Suppressor macrophage (primary cell): ENCODE measurements around the gene SPATA3.

ENCODE experiments used
- DNase-seq, 4 experiments: peaks; one replicate each; pipeline ENCODE4 v3.0.0-alpha.2; 2020 to 2022

The SPATA3 gene

GRCh38 chr2:230968921-230969658 is 26.8 kb upstream of the SPATA3 start:
- DNase-seq: no peak

GRCh38 chr2:230969659-230970015 is 26.3 kb upstream of the SPATA3 start:
- no peak for DNase-seq

GRCh38 chr2:230972046-230972445 is 23.9 kb upstream of the SPATA3 start:
- no peak for DNase-seq

- DNase-seq: peak in 3 of 4 experiments; percentile 25 to 45 (median 33)
These were observed 21.6 kb upstream of the SPATA3 start for GRCh38 chr2:230974096-230974913.

- DNase-seq: no peak
These were observed 20.0 kb upstream of the SPATA3 start for GRCh38 chr2:230975927-230976326.

GRCh38 chr2:230976671-230977171 is 19.2 kb upstream of the SPATA3 start:
- no peak for DNase-seq

- peak in 2 of 4 experiments; percentile 22 to 28 for DNase-seq
These were observed 15.5 kb upstream of the SPATA3 start for GRCh38 chr2:230980468-230980867.

GRCh38 chr2:230981704-230982103 is 14.2 kb upstream of the SPATA3 start:
- no peak for DNase-seq

- DNase-seq: no peak
These were observed 13.8 kb upstream of the SPATA3 start for GRCh38 chr2:230982126-230982525.

- DNase-seq: no peak
These were observed 13.4 kb upstream of the SPATA3 start for GRCh38 chr2:230982528-230982927.

- peak in 1 of 4 experiments; percentile 3 for DNase-seq
These were observed 12.4 kb upstream of the SPATA3 start for GRCh38 chr2:230983566-230983965.

GRCh38 chr2:230984393-230985220 is 11.3 kb upstream of the SPATA3 start:
- no peak for DNase-seq

GRCh38 chr2:230985519-230986231 is 10.2 kb upstream of the SPATA3 start:
- peak in 3 of 4 experiments; percentile 15 to 34 (median 29) for DNase-seq

- no peak for DNase-seq
These were observed 9.3 kb upstream of the SPATA3 start for GRCh38 chr2:230986520-230987136.

GRCh38 chr2:230987137-230988020 is 8.5 kb upstream of the SPATA3 start:
- DNase-seq: peak; percentile 80 to 92 (median 92)

- no peak for DNase-seq
These were observed 6.2 kb upstream of the SPATA3 start for GRCh38 chr2:230989731-230990130.

GRCh38 chr2:230990131-230990898 is 5.6 kb upstream of the SPATA3 start:
- no peak for DNase-seq

GRCh38 chr2:230990899-230991150 is 5.1 kb upstream of the SPATA3 start:
- DNase-seq: no peak

GRCh38 chr2:230991598-230991997 is 4.3 kb upstream of the SPATA3 start:
- no peak for DNase-seq

- no peak for DNase-seq
These were observed 740 bp downstream of the SPATA3 start for GRCh38 chr2:230996661-230997060.
